Right atrium auricular region (tissue), 2 donors: Measurements from ENCODE around the gene SH2D7. TPM values are rescaled to one million over a fixed set of nuclear protein-coding genes. Genes with fewer than 3 reads are reported as not detected.

Source experiments
- DNase-seq: peaks from one replicate; pipeline ENCODE4 v3.0.0-alpha.2; 2019; ENCODE audit warnings: low spot score
- H3K27ac ChIP-seq, 2 donors: fragments of 200-600 bp; sonication (generic); 1 replicate in 1 of 2; 2 replicates in 1 of 2; pipeline ENCODE4 v1.5.1; 2016 to 2019
- H3K27me3 ChIP-seq, 2 donors: fragments of 200-600 bp; sonication (generic); one replicate each; pipeline versions ENCODE4 v1.5.1 to v1.6.0; 2017 to 2019
- H3K36me3 ChIP-seq: fragments of 200-600 bp; sonication (generic); one replicate; pipeline ENCODE4 v1.5.1; 2016
- H3K4me1 ChIP-seq, 2 donors: fragments of 200-600 bp; sonication (generic); one replicate each; pipeline versions ENCODE4 v1.5.1 to v1.6.0; 2017 to 2019
- H3K4me3 ChIP-seq, 2 donors: fragments of 200-600 bp; sonication (generic); 1 replicate in 1 of 2; 2 replicates in 1 of 2; pipeline ENCODE4 v1.5.1; 2017 to 2019; ENCODE audit warnings: mild to moderate bottlenecking in 1 of 2, moderate library complexity in 1 of 2
- H3K9me3 ChIP-seq, 2 donors: fragments of 200-600 bp; sonication (generic); one replicate each; pipeline ENCODE4 v1.5.1; 2019
- total RNA-seq, 2 donors: library from RNA; depleted of rRNA; stranded (reverse); fragments of >200 nt; gene quantifications; one replicate each; pipeline ENCODE4 v1.1.0, GENCODE V29; 2016
- TF ChIP-seq, protein P1 (sequence below), 2 donors: fragments of 200-600 bp; sonication (generic); IDR thresholded peaks; one replicate each; pipeline ENCODE4 v1.5.1; 2019; ENCODE audit warnings: antibody characterized with exemption in 2 of 2

SH2D7 gene
- total RNA-seq, 2 donors from 2014 or later: not detected

DNA sequence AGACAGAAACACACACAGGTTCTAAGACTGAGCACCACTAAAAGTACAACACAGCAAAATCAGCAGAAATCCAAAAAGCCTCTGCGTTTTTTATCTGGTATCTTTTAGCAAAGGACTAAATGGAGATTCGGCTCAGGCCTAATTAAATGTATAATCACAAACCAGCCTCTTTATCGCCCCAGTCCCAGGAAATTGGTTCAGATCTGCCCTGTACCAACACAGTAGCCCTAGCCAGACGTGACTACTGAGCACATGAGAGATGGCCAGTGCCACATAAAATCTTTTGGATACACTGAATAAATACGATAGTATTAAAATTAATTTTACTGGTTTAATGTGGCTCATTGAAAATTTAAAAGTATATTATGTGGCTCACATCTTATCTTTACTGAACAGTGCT is 34.6 kb upstream of the SH2D7 start:
- Histone ChIP-seq H3K27ac (peak overlapping the region; percentile 44 to 64), H3K27me3 (no peaks in the 10 kb centered on the region), H3K36me3 (peaks cover 9% of the 10 kb centered on the region), H3K4me1 (peaks cover 0 to 66% of the 10 kb centered on the region in 2 donors), H3K4me3 (no peak overlapping the region), H3K9me3 (no peaks in the 10 kb centered on the region)
- no peak for DNase-seq
- TF ChIP-seq, protein P1, sequence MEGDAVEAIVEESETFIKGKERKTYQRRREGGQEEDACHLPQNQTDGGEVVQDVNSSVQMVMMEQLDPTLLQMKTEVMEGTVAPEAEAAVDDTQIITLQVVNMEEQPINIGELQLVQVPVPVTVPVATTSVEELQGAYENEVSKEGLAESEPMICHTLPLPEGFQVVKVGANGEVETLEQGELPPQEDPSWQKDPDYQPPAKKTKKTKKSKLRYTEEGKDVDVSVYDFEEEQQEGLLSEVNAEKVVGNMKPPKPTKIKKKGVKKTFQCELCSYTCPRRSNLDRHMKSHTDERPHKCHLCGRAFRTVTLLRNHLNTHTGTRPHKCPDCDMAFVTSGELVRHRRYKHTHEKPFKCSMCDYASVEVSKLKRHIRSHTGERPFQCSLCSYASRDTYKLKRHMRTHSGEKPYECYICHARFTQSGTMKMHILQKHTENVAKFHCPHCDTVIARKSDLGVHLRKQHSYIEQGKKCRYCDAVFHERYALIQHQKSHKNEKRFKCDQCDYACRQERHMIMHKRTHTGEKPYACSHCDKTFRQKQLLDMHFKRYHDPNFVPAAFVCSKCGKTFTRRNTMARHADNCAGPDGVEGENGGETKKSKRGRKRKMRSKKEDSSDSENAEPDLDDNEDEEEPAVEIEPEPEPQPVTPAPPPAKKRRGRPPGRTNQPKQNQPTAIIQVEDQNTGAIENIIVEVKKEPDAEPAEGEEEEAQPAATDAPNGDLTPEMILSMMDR (IDR thresholded peaks at IDR 0.05): no peak

DNA sequence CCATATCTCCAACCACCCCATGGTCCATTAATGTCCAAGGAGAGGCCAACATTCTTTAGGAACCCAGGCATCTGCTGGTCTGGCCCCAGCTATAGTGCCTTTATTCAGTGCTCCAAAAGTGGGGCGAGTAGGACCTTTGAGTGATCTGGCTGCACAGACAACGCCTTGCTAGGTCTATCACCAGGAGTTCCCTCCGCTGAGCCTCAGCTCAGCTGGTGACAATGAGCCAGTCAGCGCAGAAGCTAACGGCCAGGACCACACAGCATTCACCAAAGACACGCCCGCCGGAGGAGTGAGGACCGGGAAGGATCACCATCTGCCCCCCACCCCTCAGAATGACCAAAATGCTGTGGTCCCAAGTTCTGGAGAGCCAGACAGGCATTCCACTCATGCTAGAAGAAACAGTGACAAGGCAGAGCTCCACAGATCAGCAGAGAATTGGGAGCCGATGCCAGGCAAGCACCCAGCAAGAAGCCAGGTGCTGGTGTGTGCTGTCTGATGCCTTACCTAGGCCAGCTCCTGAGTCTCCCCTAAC is 33.9 kb upstream of the SH2D7 start:
- Histone ChIP-seq H3K27ac (peak overlapping the region in 1 of 2 donors; percentile 64), H3K4me1 (peaks cover 0 to 67% of the 10 kb centered on the region in 2 donors)

DNA sequence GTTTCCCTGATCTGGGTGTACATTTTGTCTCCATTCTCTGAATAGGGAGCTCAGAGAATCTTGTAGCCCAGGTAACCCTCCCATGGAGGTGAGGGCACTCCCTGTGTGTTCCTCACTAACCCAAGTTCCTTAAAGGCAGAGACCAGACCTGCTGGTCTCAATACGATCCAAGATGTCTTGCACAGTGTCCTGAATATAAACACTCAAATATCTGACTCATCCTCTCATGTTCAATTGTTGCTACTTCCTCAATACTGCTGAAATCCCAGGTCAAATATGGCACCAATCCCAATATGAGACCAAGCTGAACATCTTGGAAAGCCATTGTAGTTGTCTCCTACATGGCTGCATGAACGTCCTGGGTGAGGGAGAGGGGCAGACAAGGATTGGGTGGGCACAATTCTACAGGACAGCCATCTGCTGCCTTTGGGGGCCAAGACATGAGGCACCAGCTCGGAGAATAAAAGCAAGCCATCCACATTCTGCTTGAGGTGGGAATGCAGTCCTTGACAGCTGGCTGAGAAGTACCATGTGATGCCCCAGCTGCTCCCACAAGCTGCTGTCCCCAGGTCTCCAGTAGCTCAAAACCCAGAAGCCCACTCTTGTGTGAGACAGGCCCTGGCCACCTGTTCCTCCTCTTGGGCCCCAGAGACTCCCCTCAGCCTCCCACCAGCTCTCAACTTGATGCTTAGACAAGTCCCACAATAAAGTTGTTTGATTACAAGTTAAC is 33.1 kb upstream of the SH2D7 start:
- H3K9me3 ChIP-seq: no peaks in the 10 kb centered on the region
- no peaks in the 10 kb centered on the region for H3K36me3 ChIP-seq
- no peak for DNase-seq
- TF ChIP-seq, protein P1 (IDR thresholded peaks at IDR 0.05): no peak
- no peaks in the 10 kb centered on the region for H3K27me3 ChIP-seq
- H3K4me1 ChIP-seq: peaks cover 0 to 75% of the 10 kb centered on the region in 2 donors
- H3K27ac ChIP-seq: peak overlapping the region in 1 of 2 donors; percentile 64
- no peak overlapping the region for H3K4me3 ChIP-seq

More for the DNA sequence above, 33.9 kb upstream of the SH2D7 start:
- Histone ChIP-seq H3K36me3 (peaks cover 3% of the 10 kb centered on the region), H3K4me3 (no peak overlapping the region), H3K27me3 (no peaks in the 10 kb centered on the region), H3K9me3 (no peaks in the 10 kb centered on the region)
- TF ChIP-seq, protein P1 (IDR thresholded peaks at IDR 0.05): no peak
- no peak for DNase-seq

DNA sequence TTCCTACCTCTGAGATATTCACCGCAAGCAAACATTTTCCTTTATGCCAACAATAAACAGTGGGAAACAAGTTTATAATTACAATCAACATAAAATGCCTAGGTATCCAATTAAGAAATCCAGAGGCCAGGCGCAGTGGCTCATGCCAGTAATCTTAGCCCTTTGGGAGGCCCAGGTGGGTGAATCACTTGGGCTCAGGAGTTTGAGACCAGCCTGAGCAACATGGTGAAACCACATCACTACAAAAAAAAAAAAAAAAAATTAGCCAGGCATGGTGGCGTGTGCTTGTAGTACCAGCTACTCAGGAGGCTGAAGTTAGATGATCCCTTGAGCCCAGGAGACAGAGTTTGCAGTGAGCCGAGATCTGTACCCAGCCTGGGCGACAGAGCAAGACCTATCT is 32.1 kb upstream of the SH2D7 start:
- Histone ChIP-seq H3K36me3 (no peaks in the 10 kb centered on the region), H3K27ac (no peak overlapping the region), H3K4me1 (peaks cover 0 to 79% of the 10 kb centered on the region in 2 donors), H3K4me3 (no peak overlapping the region), H3K27me3 (no peaks in the 10 kb centered on the region), H3K9me3 (no peaks in the 10 kb centered on the region)
- TF ChIP-seq, protein P1 (IDR thresholded peaks at IDR 0.05): no peak
- DNase-seq: no peak

- H3K36me3 ChIP-seq: no peaks in the 10 kb centered on the region
- TF ChIP-seq, protein P1 (IDR thresholded peaks at IDR 0.05): no peak
- no peaks in the 10 kb centered on the region for H3K9me3 ChIP-seq
- DNase-seq: no peak
- H3K27ac ChIP-seq: peak overlapping the region; percentile 0 to 29
- peaks cover 0 to 79% of the 10 kb centered on the region in 2 donors for H3K4me1 ChIP-seq
- H3K4me3 ChIP-seq: no peak overlapping the region
- H3K27me3 ChIP-seq: no peaks in the 10 kb centered on the region
Measured at GRCh38 chr15:78061963-78062427, 30.4 kb upstream of the SH2D7 start.
